NCI-H524 (cell line): Measurements from ENCODE around the gene GLT8D2.

ENCODE experiments used
- DNase-seq, 2 experiments: peaks; one replicate each; lab custom pipeline; 2025; lab: John Stamatoyannopoulos, UW

GLT8D2 gene

GRCh38 chr12:104002686-104003085 is 47.3 kb downstream of the GLT8D2 start:
- DNase-seq: no peak

DNA sequence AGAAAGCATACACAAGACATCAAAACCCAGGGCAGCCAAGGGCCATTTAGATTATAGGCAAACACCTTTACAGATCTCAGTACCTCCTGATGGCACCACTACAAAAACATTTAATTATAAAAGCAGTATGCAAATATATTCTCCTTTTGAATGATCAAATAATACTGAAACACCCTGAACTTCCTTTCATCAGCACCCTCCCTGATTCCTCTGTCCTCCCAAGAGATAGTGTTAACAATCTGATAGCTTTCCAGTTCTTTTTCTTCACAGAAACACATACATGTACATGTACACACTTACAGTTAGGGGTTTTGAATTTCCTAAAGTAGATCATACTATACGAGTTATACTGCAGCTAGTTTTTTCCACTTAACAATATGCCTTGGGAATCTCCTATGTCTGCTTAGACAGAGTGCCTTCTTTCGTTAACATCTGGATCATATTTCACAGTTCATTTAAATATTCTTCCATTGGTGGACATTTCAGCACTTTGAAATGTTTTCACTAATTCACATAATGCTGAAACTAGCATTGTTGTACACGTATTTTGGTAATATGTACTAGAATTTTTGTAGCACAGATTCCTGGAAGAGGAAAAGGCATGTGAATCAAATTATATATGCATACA is 49.1 kb downstream of the GLT8D2 start:
- DNase-seq: peak in 1 of 2 experiments; percentile 6

DNA sequence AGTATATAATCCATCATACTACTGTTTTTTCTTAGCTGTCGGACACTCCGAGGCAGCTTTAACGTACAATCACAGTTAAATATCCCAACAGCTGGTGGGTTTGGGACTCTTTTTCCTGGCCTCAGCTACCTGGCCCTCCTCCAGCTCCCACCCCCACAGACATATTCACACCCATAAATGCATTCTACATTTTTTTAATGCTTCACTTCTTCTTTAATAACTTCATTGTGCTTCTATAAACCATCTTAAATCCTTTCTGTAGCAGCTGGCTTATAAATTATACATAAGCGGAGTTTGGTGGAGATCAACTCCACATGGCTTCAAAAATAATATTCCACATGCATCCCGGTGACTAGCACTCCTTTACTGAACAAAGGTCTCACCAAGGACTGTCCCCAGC is 51.0 kb downstream of the GLT8D2 start:
- peak; percentile 25 to 82 for DNase-seq

GRCh38 chr12:103997286-103997900 is 52.6 kb downstream of the GLT8D2 start:
- no peak for DNase-seq

DNA sequence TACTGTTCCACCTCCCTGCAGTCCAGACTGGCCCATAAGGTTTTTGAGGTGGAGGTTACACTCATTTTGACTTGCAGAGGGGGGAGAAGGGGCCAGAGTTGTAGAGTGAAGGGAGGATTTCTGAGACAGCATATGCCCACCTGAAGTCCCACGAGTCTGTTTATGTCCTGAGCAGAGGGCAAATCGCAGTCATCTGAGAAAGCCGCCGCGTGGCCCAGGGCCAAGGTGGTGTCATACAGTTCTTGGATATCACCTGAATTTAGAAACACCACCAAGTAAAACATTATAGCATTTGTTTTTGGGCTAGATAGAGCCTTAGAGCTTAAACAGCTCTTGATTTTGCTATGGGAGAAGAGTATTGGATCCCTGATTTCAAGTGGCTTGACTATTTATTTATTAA is 53.4 kb downstream of the GLT8D2 start:
- DNase-seq: no peak

GRCh38 chr12:103994235-103994634 is 55.8 kb downstream of the GLT8D2 start:
- no peak for DNase-seq

DNA sequence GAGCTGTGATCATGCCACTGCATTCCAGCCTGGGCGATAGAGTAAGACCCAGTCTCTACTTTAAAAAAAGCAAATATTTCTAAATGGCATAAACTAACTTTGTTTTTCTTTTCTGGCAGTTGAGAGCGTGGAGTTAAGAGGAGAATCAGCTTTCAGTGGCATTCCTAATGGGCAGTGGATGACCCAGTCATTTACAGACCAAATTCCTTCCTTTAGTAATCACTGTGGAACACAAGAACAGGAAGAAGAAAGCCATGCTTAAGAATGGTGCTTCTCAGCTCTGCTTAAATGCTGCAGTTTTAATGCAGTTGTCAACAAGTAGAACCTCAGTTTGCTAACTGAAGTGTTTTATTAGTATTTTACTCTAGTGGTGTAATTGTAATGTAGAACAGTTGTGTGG is 63.2 kb downstream of the GLT8D2 start:
- no peak for DNase-seq

- no peak for DNase-seq
Measured at GRCh38 chr12:103978384-103978982, 71.5 kb downstream of the GLT8D2 start.

GRCh38 chr12:103975368-103975767 is 74.6 kb downstream of the GLT8D2 start:
- DNase-seq: no peak

DNA sequence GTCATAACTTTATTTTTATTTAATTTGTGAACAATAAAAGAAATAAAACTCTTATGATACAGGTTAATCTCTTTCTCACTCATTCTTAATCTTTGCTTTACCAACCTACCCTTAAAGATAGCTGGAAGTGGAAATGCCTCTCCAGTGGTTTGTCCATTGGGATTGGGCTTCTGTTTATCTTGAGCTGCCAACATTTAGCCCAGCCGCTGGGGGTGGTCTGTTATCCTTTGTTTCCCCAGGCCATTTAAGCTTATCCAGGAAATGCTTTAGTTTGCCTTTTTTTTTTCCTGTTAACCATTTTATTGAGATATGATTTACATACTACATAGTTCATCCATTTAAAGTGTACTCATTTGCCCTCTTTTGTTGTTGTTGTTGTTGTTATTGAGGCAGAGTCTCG is 76.1 kb downstream of the GLT8D2 start:
- no peak for DNase-seq

- DNase-seq: no peak
Measured at GRCh38 chr12:103969391-103969790, 80.6 kb downstream of the GLT8D2 start.

DNA sequence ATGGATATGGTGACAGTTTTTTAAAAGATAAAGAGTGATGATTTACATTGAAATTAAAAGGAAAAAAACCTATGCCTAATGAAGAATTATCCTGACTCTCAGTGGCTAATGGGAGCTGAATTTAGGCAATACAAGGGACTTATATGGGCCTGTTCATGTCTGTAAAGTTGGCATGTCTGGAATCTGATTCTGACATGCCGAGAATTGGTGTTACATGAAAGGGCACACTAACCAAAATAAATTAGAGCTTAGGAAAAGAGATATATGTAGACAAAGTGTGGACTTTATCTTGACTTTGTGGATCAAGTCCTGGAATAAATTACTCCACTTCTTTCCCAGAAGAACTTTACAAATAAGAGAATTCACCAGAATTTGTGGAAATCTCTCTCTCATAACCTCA is 83.3 kb downstream of the GLT8D2 start:
- DNase-seq: no peak

DNA sequence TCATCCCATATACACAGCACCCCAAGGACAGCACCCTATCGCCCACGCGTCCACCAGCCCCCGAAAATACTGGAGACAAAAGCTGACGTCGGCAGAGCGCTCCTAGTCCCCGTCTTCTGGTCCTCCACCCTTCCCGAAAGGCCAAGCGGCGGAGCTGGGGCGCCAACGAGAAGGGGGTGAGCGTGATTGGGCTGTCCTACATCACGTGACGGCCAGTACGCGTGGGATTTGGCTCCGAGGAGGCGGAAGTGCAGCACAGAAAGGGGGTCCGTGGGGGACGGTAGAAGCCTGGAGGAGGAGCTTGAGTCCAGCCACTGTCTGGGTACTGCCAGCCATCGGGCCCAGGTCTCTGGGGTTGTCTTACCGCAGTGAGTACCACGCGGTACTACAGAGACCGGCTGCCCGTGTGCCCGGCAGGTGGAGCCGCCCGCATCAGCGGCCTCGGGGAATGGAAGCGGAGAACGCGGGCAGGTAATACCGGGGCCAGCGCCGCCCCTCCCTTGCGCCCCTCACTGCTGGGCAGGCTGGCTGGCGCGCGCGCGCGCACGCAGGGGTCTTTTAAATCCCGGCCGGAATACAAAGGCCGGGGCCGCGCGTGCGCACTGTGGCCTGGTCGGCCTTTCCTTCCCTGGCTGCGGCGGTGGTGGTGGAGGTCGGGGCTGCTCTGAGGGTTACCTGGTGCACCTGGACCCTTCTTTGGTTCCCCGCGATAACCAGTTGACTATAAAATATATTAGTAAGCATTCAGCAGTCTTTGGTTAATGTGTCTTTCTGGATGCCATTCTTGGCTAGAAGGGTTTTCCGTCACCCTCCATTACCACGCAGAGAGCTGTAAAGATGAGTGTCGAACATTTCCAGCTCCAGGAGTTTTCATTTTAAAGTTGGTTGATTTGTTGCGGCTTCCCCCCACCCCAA is 84.1 kb downstream of the GLT8D2 start, which contains the start of gene TDG:
TDG (plus strand) TSS at position 283 of the 915 bp plus-strand sequence; CDS start at position 449, 166 bp downstream.
- peak; percentile 98 for DNase-seq

GRCh38 chr12:103965255-103965589 is 84.8 kb downstream of the GLT8D2 start:
- no peak for DNase-seq

DNA sequence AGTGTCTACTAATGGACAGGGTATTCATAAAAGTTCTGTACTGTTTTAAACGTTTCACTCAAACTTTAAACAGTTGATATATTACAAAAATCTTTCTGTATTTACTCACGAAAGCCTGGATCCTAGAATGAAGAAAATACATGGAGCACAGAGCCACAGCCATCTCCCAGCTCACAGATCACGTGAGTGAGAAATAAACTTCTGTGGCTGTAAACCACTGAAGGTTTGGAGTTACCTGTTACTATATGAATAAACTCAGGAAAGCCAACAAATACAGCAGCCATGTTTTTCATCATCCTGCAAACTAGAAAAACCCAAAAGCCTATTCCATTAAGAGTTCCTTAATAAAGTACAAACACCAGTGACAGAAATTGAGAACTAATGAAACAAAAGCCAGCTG is 85.2 kb downstream of the GLT8D2 start:
- DNase-seq: no peak

GRCh38 chr12:103962493-103962892 is 87.5 kb downstream of the GLT8D2 start:
- DNase-seq: no peak

DNA sequence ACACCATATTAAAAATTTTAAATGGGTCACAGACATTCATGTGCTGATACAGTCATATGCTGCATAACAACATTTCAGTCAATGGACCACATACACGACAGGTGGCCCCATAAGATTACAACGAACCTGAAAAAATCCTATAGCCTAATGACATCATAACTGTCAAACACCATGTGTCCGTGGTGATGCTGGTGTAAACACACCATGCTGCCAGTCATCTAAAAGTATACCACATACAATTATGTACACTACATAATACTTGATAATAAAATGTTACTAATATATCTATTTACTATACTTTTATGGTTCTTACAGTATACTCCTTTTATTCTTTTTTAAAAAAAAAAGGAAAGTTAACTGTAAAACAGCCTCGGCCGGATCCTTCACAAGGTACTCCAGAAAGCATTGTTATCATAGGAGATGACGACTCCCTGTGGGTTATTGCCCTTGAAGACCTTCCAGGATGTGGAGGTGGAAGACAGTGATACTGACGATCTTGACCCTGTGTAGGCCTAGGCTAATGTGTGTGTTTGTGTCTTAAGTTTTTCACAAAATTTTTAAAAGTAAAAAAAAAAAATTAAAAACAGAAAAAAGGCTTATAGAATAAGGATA is 89.3 kb downstream of the GLT8D2 start:
- DNase-seq: peak; percentile 19 to 67

DNA sequence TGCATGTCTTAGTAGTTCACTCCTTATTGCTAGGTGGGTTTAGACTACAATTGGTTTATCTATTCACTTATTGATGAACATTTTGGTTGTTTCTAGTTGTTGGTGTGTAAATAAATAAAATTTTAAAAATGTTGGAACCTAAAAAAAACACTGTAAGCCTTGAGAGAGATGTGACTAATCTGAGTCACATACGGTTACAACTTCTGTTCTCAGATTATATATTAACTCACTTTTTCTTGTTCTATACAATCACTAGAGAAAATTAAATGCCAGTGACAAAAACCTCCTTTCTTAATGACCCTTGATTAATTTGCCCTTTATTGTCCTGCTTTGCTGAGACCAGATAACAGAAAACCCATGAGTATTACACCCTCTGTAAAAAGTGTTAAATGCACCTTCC is 91.4 kb downstream of the GLT8D2 start:
- no peak for DNase-seq

- no peak for DNase-seq
Measured at GRCh38 chr12:103957865-103958388, 92.1 kb downstream of the GLT8D2 start.

DNA sequence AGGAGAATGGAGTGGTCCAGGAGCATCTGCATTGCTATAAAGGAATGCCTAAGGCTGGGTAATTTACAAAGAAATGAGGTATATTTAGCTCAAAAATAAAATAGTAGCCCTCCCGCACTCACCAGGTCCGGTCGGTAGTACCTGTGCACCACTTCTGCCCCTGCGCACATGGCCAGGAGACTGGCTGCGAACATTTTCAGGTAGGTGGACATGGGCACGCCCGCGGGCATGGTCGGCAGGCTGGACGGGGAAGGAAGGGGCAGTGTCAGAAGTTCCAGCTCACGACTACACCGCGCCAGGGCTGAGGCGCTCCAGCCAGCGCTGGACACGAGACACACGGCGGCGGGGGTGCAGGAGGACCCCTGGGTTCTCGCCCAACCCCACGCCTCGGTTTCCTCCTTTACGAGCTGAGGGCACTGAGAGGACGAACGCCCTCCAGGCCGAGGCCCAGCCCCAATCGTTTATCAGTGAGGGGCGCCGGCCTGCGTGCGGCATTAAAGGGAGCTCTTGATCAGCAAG is 93.4 kb downstream of the GLT8D2 start:
- DNase-seq: peak in 1 of 2 experiments; percentile 32

GRCh38 chr12:103955811-103956508 is 94.0 kb downstream of the GLT8D2 start:
- DNase-seq: no peak
